Stimulated activated CD8-positive, alpha-beta memory T cell treated with anti-CD3 and anti-CD28 coated beads, Interleukin-4, amount 100 ng/mL, for 1 hour (primary cell): ENCODE results near the gene SLC7A6OS.

Experiments
- DNase-seq, 2 donors: peaks; one replicate each; pipeline ENCODE4 v3.0.0-alpha.2; 2020; ENCODE audit warnings: low read depth in 2 of 2, low spot score in 1 of 2

SLC7A6OS gene

GRCh38 chr16:68310774-68311511 is at the start of gene SLC7A6OS, which contains the start of gene PRMT7:
Gene SLC7A6OS (minus strand): TSS chr16:68310946. CDS start chr16:68310926, 20 bp downstream.
Gene PRMT7 (plus strand): TSS chr16:68311019. CDS start chr16:68315980, 4,961 bp downstream.
- DNase-seq = peak; percentile 77 to 83

DNA sequence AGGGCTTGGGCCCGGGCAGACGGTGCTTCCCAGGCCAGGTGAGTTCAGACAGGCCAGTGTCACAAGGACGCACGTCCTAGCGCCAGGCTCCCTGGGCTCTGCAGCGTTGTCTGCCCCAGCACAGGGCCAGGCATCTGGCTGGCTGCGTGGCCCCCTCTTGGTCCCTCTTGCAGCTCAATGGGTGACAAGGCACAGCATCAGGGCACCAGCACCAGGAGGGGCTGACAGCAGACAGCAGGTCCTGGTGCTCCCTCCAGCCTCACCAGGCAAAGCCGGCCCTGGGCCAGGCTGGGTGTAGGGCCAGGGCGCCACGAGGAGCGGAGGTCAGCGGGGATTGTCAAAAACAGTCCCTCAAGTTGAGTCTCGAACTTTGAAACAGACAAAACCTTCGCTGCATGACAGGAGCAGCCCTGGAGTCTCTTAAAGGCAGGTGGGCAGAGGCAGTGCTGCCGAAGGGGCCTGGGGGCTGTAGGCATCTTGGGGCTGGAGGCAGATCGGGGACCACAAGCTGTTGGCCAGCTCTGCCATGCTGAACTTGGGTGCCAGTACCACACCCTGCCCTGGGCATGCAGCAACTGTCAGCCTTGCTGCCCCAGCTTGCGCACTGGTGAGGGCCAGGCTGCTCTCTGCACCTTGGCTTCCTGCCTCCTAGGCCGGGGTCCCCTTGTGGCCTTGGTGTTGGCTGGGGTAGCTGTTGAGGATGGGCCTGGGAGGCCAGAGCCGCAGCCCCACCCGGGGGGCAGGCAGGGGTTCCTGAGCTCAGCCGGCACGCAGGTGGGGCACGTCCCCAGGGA is 48.8 kb upstream of the SLC7A6OS start:
- no peak for DNase-seq

DNA sequence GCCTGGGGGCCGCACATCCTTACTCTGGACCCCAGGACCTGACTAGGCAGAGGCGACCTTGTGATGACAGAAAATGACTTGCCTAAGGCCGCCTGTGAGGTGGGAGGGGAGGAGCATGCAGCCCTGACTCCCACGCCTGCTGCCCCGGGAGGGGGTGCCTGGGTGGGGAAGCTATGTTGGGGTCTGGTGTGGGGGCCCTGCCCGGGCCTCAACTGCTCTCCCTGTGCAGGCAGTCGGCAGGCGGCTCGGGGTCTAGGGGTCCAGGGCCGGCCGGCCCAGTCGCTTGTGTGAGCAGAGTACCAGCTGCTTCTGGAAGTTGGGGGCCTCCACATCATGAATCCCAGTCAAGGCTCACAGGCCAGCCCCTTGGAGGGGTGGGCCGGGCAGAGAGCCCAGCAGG is 48.2 kb upstream of the SLC7A6OS start:
- no peak for DNase-seq

DNA sequence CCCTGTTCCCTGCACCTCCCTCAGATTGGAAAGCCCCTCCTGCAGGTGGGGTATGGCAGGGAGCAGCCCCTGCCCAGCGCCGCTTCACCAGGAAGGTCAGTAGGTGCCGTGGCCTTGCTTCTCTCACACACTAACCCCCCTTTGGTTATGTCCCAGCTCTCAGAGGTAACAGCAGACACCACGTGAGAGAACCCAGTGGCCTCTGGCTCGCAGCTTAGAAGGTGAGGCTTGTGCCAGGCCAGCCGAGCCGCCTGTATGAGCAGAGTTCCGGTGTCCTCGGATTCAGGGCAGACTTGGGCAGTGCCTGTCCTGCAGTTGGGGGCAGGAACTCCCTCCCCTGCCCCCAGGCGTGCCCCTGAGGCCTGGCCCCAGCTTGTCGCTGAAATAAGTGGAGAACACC is 47.2 kb upstream of the SLC7A6OS start:
- no peak for DNase-seq

DNA sequence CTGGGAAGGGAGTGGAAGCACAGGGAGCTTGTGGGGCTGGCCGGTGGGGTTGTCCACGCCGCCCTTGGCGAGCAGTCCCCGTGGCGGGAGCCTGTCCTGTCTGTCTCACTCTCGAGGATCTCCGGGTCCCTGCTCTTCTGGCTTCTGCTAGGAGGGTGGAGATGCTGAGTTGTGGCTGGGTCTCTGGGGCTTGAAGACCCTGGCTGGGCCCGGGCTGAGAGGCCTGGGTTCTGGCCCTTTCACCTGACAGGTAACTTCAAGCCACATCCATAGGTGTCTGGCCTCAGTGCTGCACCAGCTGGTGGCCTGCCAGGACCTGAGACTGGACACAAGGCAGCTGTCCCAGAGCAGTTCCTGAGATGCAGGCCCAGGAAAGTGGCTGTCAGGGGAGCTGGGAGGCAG is 46.8 kb upstream of the SLC7A6OS start:
- DNase-seq = no peak

DNA sequence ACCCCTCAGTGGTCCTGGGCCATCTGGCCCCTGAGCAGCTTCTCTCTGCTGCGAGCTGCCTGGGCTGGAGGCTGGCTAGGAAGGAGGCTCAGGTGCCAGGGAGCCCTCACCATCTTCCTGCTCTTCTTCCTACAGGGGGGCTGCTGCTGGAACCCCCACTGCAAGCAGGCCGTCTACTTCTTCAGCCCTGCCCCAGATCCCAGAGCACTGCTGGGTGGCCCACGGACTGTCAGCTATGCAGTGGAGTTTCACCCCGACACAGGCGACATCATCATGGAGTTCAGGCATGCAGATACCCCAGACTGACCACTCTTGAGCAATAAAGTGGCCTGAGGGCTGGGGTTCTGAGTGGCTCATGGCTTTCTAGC is 46.2 kb upstream of the SLC7A6OS start:
- DNase-seq = no peak

- DNase-seq = peak in 1 of 2 donors; percentile 55
Observed at GRCh38 chr16:68356249-68356918, 45.6 kb upstream of the SLC7A6OS start.

DNA sequence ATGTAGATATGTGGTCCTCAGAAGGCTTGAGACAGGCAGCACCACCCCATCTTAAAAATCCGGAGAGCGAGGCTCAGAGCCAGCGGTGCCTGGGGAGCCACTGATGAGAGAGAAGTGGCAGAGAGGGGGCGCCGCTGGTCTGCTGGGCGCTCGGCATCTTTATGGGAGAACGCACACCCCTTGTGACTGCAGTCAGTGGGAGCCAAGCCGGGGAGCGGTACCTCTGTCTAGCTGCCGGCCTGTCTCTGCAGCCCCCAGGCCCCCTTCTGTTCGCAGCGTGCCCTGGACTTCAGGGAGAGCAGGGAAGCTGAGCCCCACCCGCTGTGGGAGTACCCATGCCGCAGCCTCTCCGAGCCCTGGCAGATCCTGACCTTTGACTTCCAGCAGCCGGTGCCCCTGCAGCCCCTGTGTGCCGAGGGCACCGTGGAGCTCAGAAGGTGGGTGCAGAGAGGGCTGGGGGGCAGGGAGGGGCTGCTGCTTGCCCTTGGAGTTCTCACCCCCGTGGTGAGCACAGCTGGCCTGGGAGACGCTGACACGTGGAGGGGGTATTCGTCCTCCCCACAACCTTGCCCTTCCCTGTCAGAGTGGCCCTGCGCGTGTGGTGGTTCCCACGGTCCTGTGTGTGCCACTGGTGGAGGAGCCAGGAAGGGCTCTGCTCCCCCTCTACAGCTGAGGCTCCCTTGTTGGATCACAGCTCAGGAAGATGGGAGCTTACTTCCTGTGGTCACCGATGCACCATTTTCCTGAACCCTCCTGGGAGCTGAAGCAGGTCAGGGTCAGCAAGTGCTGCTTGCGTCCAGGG is 44.9 kb upstream of the SLC7A6OS start:
- DNase-seq = no peak

- DNase-seq = no peak
Observed at GRCh38 chr16:68354816-68355215, 44.1 kb upstream of the SLC7A6OS start.

GRCh38 chr16:68353366-68353765 is 42.6 kb upstream of the SLC7A6OS start:
- DNase-seq = no peak

DNA sequence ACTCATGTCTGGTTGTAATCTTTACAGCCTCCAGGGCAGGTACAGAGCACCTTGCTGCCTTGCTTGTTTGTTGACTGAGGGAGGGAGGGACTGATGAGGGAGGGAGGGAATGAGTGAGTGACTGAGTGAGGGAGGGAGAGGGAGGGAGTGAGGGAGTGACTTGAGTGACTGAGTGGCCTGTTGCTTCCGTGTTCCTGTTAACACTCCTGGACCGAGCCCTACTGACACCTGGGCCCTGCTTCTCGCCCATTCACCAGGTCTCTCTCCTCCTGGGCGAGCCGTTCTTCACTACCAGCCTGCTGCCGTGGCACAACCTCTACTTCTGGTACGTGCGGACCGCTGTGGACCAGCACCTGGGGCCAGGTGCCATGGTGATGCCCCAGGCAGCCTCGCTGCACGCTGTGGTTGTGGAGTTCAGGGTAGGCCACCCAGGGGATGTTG is 41.3 kb upstream of the SLC7A6OS start:
- no peak for DNase-seq

- DNase-seq = no peak
Observed at GRCh38 chr16:68351463-68351862, 40.7 kb upstream of the SLC7A6OS start.

DNA sequence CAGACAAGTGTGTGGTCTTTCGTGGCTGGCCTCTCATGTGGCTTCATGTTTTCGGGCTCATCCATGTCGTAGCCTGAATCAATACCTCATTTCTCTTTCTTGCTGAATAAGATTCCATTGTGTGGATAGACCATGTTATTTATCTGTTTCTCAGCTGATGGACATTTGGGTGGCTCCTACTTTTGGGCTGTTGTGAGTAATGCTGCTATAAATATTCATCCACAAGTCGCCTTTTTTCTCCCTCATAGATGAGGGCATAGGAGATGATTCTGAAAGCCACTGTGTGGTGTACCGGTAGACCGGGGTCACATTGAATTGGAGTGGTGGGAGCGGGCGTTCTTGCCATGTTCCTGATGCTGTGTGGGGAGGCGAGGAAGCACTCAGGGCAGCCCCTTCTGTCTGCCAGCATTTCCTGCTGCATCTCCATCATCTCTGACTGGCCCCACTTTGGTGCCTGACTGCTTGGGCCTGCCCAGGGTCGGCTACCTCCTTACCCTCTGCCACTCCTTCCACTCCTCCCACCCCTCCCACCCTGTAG is 40.1 kb upstream of the SLC7A6OS start:
- DNase-seq = no peak

DNA sequence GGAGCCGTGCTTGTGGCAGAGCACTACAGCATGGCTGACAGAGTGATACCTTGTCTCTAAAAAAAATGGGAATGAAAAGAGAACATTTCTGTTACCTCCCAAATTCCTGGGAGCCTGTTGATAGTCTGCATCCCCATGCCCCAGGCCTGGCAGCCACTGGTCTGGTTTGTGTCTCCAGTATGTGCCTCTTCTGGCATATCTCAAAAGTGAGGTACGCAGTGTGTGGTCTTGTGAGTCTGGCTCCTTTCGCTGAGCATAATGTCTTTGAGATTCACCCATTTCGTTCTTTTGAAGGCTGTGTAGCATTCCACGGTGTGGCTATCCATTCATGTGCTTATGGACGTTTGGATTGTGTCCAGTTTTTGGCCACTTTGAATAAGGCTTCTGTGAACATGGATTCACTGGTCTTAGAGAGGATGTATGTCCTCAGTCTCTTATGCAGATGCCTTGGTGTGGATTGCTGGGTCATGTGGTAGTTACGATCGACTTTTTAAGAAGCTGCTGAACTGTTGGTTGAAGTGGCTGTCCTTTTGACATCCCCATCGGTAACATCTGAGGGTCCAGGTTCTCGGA is 39.2 kb upstream of the SLC7A6OS start:
- DNase-seq = no peak

DNA sequence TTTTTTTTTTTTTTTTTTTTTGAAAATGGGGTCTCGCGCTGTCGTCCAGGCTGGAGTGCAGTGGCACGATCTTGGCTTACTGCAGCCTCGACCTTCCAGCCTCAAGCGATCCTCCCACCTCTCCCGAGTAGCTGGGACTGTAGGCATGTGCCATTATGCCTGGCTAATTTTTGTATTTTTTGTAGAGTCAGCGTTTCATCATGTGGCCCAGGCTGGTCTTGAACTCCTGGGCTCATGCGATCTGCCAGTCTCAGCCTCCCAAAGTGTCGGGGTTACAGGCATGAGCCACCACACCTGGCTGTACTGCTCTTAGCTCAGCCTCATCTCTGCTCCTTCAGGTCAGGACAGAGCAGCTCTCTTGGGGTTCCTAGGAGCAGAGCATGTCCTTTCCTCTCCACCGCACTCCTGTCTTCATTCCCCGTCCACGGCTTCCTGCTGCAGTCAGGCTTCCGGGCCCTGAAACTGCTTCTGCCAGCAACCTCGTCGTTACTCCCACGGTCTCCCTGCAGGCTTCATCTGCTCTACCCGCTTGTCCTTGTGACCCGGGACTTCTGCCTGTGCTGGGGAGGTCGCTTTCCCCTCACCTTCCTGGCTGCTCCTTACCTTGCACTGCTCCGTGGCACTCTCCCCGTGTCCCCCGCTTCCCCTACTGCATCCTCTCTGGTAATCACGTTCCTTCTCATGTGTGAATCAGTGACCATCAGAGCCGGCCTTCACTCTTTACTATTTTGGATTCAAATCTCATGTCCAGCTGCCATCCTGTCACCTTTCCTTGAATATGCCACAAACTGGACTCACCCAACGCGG is 38.1 kb upstream of the SLC7A6OS start:
- DNase-seq = no peak

GRCh38 chr16:68347605-68348004 is 36.9 kb upstream of the SLC7A6OS start:
- no peak for DNase-seq

- DNase-seq = no peak
Observed at GRCh38 chr16:68346892-68347480, 36.2 kb upstream of the SLC7A6OS start.

GRCh38 chr16:68345958-68346635 is 35.4 kb upstream of the SLC7A6OS start:
- DNase-seq = no peak
